GM13977 (cell line): ENCODE results near the gene RNPEPL1.

Experiments used
- DNase-seq: peaks from one replicate; pipeline ENCODE4 v3.0.0; 2012; ENCODE audit warnings: low spot score
- CTCF ChIP-seq: IDR thresholded peaks from 2 replicates; pipeline ENCODE4 v1.5.1; 2012; ENCODE audit warnings: mild to moderate bottlenecking, control low read depth; ENCODE audit not compliant: insufficient read depth; ENCODE audit errors: extremely low read depth, missing control alignments
- in situ Hi-C: fragments of 300-500 bp; cut with MboI; formaldehyde crosslinking; loops from one replicate; pipeline ENCODE4 v1.12.0; 2022; ENCODE audit warnings: low sequenced_read_pairs, low pct_unique_long_range_greater_than_20kb, mixed read lengths, inconsistent platforms; ENCODE audit not compliant: unreplicated experiment

RNPEPL1 gene

DNA sequence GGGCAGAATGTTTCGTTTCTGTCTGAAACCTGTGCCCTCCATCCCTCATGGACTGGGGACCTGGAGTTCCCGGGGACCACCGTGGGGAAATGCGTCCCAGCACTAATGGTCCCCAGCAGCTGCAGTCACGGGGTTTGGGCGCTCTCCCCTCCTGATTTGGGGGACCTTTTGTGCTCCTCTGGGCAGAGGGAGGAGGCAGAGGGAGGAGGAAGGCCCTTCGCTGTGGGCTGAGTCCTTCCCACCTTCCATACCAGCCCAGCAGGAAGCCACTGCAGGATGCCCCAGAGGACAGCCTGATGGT, 60.2 kb downstream of the RNPEPL1 start:
- no peak for DNase-seq
- no peak for TF ChIP-seq CTCF
- in situ Hi-C loops: no loop called here

DNA sequence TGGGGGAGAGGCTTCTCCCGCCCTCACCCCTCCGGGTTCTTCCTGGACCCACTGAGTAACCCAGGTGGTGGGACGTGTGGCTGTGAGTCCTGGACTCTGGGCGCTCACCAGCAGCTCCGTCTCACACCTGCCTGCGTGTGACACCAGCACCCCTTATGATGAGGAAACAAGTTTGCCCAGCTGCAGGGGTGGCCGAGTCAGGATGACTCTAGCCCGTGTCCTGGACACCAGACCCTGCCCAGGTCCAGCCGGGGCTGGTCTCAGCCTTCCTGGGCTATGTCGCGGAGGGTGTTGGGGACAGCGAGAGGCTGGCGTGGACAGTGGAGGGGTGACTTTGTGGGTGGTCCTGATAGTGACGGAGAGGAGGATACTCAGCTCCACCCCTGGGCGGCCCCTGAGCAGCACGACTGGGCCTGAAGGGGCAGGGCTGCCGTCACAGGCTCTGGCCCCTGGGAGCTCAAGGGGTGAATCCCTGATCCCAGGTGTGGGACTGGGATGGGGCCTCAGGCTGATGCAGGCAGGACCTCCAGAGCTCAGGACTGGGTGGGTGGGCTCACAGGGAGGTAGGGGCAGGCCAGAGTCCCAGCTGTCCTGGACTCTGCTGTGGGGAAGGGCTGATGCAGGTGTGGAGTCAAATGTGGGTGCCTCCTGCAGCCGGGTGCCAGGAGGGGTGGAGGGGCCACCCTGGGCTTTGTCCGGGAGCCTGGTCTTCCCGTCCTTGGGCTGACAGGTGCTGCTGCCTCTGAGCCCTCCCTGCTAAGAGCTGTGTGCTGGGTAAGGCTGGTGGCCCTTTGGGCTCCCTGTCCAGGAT, 60.7 kb downstream of the RNPEPL1 start:
- in situ Hi-C loops: no loop called here
- TF ChIP-seq CTCF: no peak
- no peak for DNase-seq

GRCh38 chr2:240629619-240629967, 61.3 kb downstream of the RNPEPL1 start:
- in situ Hi-C loops: no loop called here
- no peak for TF ChIP-seq CTCF
- DNase-seq: no peak

- no peak for DNase-seq
- in situ Hi-C loops: no loop called here
- no peak for TF ChIP-seq CTCF
These were observed 61.9 kb downstream of the RNPEPL1 start for GRCh38 chr2:240629968-240630770.
